Heart left ventricle (tissue), 16 donors: ENCODE measurements around the gene TMEM132D. TPM values are rescaled to one million over a fixed set of nuclear protein-coding genes. Genes with fewer than 3 reads are reported as not detected.

ENCODE experiments used
- ATAC-seq, 4 donors: fragments of 200-7000 bp; cut with Tn5 transposase; one replicate each; pipeline ENCODE4 v1.9.1; 2020 to 2022; ENCODE audit warnings: moderate library complexity in 4 of 4, mild to moderate bottlenecking in 3 of 4, moderate number of reproducible peaks in 1 of 4
- DNase-seq, 5 donors: peaks; one replicate each; pipeline ENCODE4 v3.0.0-alpha.2; 2020
- H3K27ac ChIP-seq, 12 donors: fragments of 200-600 bp; sonication (generic) in 4 of 12; one replicate each; pipeline versions ENCODE4 v1.5.0 to v1.8.0; 2016 to 2022; ENCODE audit warnings: mild to moderate bottlenecking in 2 of 12
- H3K27me3 ChIP-seq, 9 donors: fragments of 200-600 bp; sonication (generic) in 2 of 9; one replicate each; pipeline versions ENCODE4 v1.5.1 to v1.8.0; 2016 to 2022; ENCODE audit warnings: mild to moderate bottlenecking in 3 of 9
- H3K36me3 ChIP-seq, 9 donors: fragments of 200-600 bp; sonication (generic) in 2 of 9; one replicate each; pipeline versions ENCODE4 v1.5.0 to v1.8.0; 2018 to 2022; ENCODE audit warnings: mild to moderate bottlenecking in 2 of 9
- H3K4me1 ChIP-seq, 12 donors: fragments of 200-600 bp; sonication (generic) in 4 of 12; one replicate each; pipeline versions ENCODE4 v1.5.0 to v1.8.0; 2016 to 2022; ENCODE audit warnings: mild to moderate bottlenecking in 3 of 12
- H3K4me3 ChIP-seq, 12 donors: fragments of 200-600 bp; sonication (generic) in 4 of 12; one replicate each; pipeline versions ENCODE4 v1.5.0 to v1.8.0; 2017 to 2022; ENCODE audit warnings: mild to moderate bottlenecking in 9 of 12, moderate library complexity in 4 of 12
- H3K9me3 ChIP-seq, 12 donors: fragments of 200-600 bp; sonication (generic) in 4 of 12; one replicate each; pipeline versions ENCODE4 v1.5.0 to v1.8.0; 2016 to 2022; ENCODE audit warnings: mild to moderate bottlenecking in 1 of 12
- POLR2A ChIP-seq, 2 donors: fragments of 450-650 bp; IDR thresholded peaks; one replicate each; pipeline ENCODE4 v1.6.1; 2017; ENCODE audit warnings: antibody characterized with exemption in 2 of 2, mild to moderate bottlenecking in 2 of 2, moderate library complexity in 2 of 2
- WGBS, 4 donors: extraction: QIAGEN DNeasy Blood & Tissue Kit in 2 of 4; methylation state at CpG; one replicate each; pipeline versions ENCODE4 v1.1.5 to v1.1.7; 2013 to 2018; 5-methylcytosine and 5-hydroxymethylcytosine counted together
- intact Hi-C, 10 donors: fragments of 100-400 bp; cut with DNase I; formaldehyde crosslinking; loops; one replicate each; pipeline versions ENCODE4 v1.11.1 to v1.14.2; 2022
- polyA plus RNA-seq, 2 donors: library from polyadenylated mRNA; stranded (reverse); fragments of 200-250 nt; gene quantifications; one replicate each; pipeline ENCODE4 v1.2.3, GENCODE V29; 2013
- total RNA-seq, 9 donors: library from RNA; depleted of rRNA in 2 of 9; stranded (reverse); fragments of >200 nt in 2 of 9; fragmentation: NEBNext Ultra II Directional in 3 of 9; extraction: Animal tissue kit (Norgen Biotek cat#: 25700) in 3 of 9; gene quantifications; one replicate each; pipeline versions ENCODE4 v1.1.0 to v1.2.4, GENCODE V29; 2016 to 2023
- TF ChIP-seq, protein P1 (sequence below), 12 donors: fragments of 200-600 bp; sonication (generic) in 4 of 12; IDR thresholded peaks; one replicate each; pipeline versions ENCODE4 v1.5.0 to v1.8.0; 2018 to 2022; ENCODE audit warnings: antibody characterized with exemption in 12 of 12, mild to moderate bottlenecking in 5 of 12
- donor health status: ischemic (EF 13 %, LVEDD 7.1; RV severe dilation, severe dysfunction).
- donor health status: healthy with polysubstance abuse.
- donor health status: DM: no; HTN: yes; CAD: no.
- donor health status: DM: no; HTN: no; CAD: no.
- donor health status: ischemic (EF 25% LVEDD 6.9; RV normal size, moderate dysfunction).
- donor health status: ischemic (EF 25% LVEDD 5.7; RV mildly dilated, moderate dysfunction).
- donor health status: healthy.
- donor health status: DM: yes; HTN: yes; CAD: no.
- donor health status: ischemic (EF 35%, LVEDD 5.7; RV mildly dilated, moderate dysfunction).
- donor health status: nonischemic (EF 11% LVEDD 7.7; RV severe dilation, severe dysfunction).
- donor health status: DM: yes; HTN: yes; CAD: no.
- donor health status: PGD.
- donor health status: ischemic (EF 29% LVEDD 5.4; RV normal size, mild dysfunction).
- donor health status: nonischemic (EF 23%, LVEDD 6.1; RV moderate dilation, normal function).

TMEM132D gene
- total and polyA plus RNA-seq, 11 donors: not detected

DNA sequence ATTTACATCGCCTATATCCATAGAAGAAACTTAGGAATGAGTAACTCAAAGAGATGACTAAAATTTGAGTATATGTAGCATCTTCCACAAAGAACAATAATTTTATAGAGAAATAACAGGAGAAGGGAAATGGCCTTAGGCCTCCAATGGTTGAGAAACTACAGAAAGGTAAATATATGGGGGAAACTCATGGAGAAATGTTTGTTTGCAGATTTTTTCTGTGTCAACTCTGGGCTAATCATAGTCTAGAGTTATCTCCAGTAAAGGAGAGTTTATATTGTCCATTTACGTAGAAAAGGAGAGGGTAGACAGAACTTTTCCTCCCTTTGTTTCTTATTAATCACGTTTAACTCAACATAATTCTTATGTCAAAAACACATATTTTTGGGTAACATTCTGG lies 806.4 kb downstream of the TMEM132D start:
- Histone ChIP-seq H3K36me3 (no peaks in the 10 kb centered on the region), H3K27ac (no peak overlapping the region), H3K27me3 (no peaks in the 10 kb centered on the region), H3K4me1 (no peaks in the 10 kb centered on the region), H3K4me3 (no peak overlapping the region), H3K9me3 (peaks cover 0 to 8% (median 0%) of the 10 kb centered on the region in 12 donors)
- intact Hi-C loops: no loop called here
- TF ChIP-seq POLR2A (IDR thresholded peaks at IDR 0.05): no peak
- TF ChIP-seq, protein P1, sequence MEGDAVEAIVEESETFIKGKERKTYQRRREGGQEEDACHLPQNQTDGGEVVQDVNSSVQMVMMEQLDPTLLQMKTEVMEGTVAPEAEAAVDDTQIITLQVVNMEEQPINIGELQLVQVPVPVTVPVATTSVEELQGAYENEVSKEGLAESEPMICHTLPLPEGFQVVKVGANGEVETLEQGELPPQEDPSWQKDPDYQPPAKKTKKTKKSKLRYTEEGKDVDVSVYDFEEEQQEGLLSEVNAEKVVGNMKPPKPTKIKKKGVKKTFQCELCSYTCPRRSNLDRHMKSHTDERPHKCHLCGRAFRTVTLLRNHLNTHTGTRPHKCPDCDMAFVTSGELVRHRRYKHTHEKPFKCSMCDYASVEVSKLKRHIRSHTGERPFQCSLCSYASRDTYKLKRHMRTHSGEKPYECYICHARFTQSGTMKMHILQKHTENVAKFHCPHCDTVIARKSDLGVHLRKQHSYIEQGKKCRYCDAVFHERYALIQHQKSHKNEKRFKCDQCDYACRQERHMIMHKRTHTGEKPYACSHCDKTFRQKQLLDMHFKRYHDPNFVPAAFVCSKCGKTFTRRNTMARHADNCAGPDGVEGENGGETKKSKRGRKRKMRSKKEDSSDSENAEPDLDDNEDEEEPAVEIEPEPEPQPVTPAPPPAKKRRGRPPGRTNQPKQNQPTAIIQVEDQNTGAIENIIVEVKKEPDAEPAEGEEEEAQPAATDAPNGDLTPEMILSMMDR (IDR thresholded peaks at IDR 0.05): no peak
- ATAC-seq (no peak), DNase-seq (no peak)
- 71 to 77% (median 76%) methylated on average over 3 of the region's 3 CpGs for WGBS, 4 donors

DNA sequence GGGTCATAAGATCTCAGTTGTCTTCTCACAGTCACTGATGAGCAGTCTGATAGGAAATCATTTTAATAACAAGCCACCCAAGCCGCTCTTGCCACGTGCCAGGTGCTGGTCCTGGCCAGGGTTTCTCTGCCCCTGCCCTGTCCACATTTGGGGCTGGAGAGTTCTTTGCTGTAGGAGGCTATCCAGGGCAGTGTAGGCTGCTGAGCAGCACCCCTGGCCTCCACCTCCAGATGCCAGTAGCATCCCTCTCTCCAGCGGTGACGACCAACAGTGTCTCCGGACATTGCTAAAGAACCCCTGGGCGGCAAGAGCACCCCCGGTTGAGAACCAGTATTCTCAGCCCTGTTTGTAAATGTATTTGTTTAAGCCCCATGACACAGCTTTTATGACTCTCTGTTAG lies 806.9 kb downstream of the TMEM132D start:
- intact Hi-C loops: no loop called here
- Histone ChIP-seq H3K4me1 (no peaks in the 10 kb centered on the region), H3K9me3 (peaks cover 0 to 8% (median 0%) of the 10 kb centered on the region in 12 donors), H3K36me3 (no peaks in the 10 kb centered on the region), H3K27ac (no peak overlapping the region), H3K4me3 (no peak overlapping the region), H3K27me3 (no peaks in the 10 kb centered on the region)
- whole genome bisulfite sequencing, 4 donors: 71 to 84% (median 78%) methylated on average over 7 of the region's 7 CpGs
- TF ChIP-seq, protein P1 (IDR thresholded peaks at IDR 0.05): no peak
- TF ChIP-seq POLR2A (IDR thresholded peaks at IDR 0.05): no peak
- DNase-seq: no peak
- ATAC-seq: no peak

DNA sequence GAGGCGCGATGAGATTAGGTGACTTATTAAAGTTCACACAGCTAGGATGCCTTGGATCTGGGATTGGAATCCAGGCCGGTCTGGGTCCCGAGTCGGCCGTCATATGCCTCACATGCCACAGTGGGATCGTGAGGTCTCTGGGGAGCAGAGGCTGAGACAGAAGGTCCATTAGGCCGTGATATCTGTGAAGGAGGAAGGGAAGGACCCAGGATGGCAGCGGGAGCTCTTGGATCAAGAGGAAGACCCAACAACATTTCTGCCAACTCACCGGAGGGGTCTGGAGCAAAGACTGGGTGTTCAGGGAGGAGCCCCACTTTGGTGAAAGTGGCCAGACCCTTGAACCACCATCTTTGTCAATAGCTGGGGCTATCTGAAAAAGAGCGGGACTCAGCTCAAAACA lies 807.6 kb downstream of the TMEM132D start:
- peaks cover 0 to 5% (median 0%) of the 10 kb centered on the region in 12 donors for H3K9me3 ChIP-seq
- H3K4me3 ChIP-seq: no peak overlapping the region
- DNase-seq (no peak), ATAC-seq (no peak)
- intact Hi-C loops: no loop called here
- no peak overlapping the region for H3K27ac ChIP-seq
- no peaks in the 10 kb centered on the region for H3K27me3 ChIP-seq
- TF ChIP-seq, protein P1 (IDR thresholded peaks at IDR 0.05): no peak
- no peaks in the 10 kb centered on the region for H3K4me1 ChIP-seq
- WGBS, 4 donors: 86 to 92% (median 89%) methylated on average over 7 to 11 of the region's 11 CpGs
- no peaks in the 10 kb centered on the region for H3K36me3 ChIP-seq

DNA sequence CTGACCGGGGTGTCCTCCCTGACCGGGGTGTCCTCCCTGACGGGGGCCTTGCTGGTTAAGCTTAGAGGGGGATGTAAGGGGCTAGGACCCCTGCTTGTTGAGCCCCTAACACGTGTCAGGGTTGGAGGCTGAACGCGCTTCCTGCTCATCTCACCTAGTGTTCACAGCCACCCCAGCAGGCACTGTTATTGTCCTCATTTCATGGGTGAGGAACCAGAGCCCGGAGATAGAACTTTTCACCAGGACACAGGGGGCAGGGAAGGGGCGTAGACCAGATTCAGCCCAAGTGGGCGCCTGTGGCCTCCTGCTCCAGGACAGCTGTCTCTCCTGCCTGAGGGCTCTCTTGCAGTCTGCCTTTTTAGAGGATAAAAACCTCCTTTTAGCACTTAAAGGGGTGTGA lies 814.2 kb downstream of the TMEM132D start:
- H3K4me1 ChIP-seq: no peaks in the 10 kb centered on the region
- DNase-seq: no peak
- H3K4me3 ChIP-seq: no peak overlapping the region
- WGBS, 4 donors: 72 to 89% (median 85%) methylated on average over 6 to 9 of the region's 9 CpGs
- H3K27me3 ChIP-seq: no peaks in the 10 kb centered on the region
- no peak overlapping the region for H3K27ac ChIP-seq
- no peaks in the 10 kb centered on the region for H3K36me3 ChIP-seq
- no peak for ATAC-seq
- intact Hi-C loops: no loop called here
- peaks cover 0 to 4% (median 0%) of the 10 kb centered on the region in 12 donors for H3K9me3 ChIP-seq
- no peak for TF ChIP-seq POLR2A (IDR thresholded peaks at IDR 0.05)
- TF ChIP-seq, protein P1 (IDR thresholded peaks at IDR 0.05): no peak
